ENCODE results near the gene BTBD10. TPM values are rescaled to one million over a fixed set of nuclear protein-coding genes. Genes with fewer than 3 reads are reported as not detected.

Gene BTBD10
- total RNA-seq, 1 donor: 55.7 TPM

GRCh38 chr11:13450832-13451397, 12.1 kb downstream of the BTBD10 start:
- H4K20me1 ChIP-seq (ENCODE audit: insufficient read depth, low read length): peaks cover 14% of the 10 kb centered on the region
- H2AFZ ChIP-seq (ENCODE audit: low read length): no peak overlapping the region
- H3K4me1 ChIP-seq (ENCODE audit: insufficient read depth, low read length): peaks cover 11% of the 10 kb centered on the region
- H3K4me3 ChIP-seq (ENCODE audit: insufficient read depth, low read length): no peak overlapping the region
- H3K27me3 ChIP-seq (ENCODE audit: insufficient read depth, low read length): no peaks in the 10 kb centered on the region
- DNase-seq (ENCODE audit: insufficient read length, low spot score, missing footprints): no peak
- H3K79me2 ChIP-seq (ENCODE audit: insufficient read depth, low read length): peaks cover 91% of the 10 kb centered on the region
- H3K4me2 ChIP-seq (ENCODE audit: insufficient read depth, low read length): no peak overlapping the region
- no peaks in the 10 kb centered on the region for H3K9me3 ChIP-seq (ENCODE audit: low read depth, low read length)
- no peaks in the 10 kb centered on the region for H3K36me3 ChIP-seq (ENCODE audit: insufficient read depth, low read length)
- H3K27ac ChIP-seq (ENCODE audit: low read depth, low read length): no peak overlapping the region
- TF ChIP-seq CTCF (IDR thresholded peaks at IDR 0.05; ENCODE audit: extremely low read depth, low read depth, low read length): no peak

- H4K20me1 ChIP-seq (ENCODE audit: insufficient read depth, low read length): peaks cover 5% of the 10 kb centered on the region
- H3K9me3 ChIP-seq (ENCODE audit: low read depth, low read length): no peaks in the 10 kb centered on the region
- no peak for TF ChIP-seq CTCF (IDR thresholded peaks at IDR 0.05; ENCODE audit: extremely low read depth, low read depth, low read length)
- no peak for DNase-seq (ENCODE audit: insufficient read length, low spot score, missing footprints)
- H2AFZ ChIP-seq (ENCODE audit: low read length): no peak overlapping the region
- peaks cover 11% of the 10 kb centered on the region for H3K4me1 ChIP-seq (ENCODE audit: insufficient read depth, low read length)
- H3K4me2 ChIP-seq (ENCODE audit: insufficient read depth, low read length): no peak overlapping the region
- H3K79me2 ChIP-seq (ENCODE audit: insufficient read depth, low read length): peaks cover 93% of the 10 kb centered on the region
- no peaks in the 10 kb centered on the region for H3K27me3 ChIP-seq (ENCODE audit: insufficient read depth, low read length)
- no peak overlapping the region for H3K4me3 ChIP-seq (ENCODE audit: insufficient read depth, low read length)
- H3K36me3 ChIP-seq (ENCODE audit: insufficient read depth, low read length): no peaks in the 10 kb centered on the region
- H3K27ac ChIP-seq (ENCODE audit: low read depth, low read length): no peak overlapping the region
Observed at GRCh38 chr11:13449522-13449921, 13.5 kb downstream of the BTBD10 start.

- H3K27me3 ChIP-seq (ENCODE audit: insufficient read depth, low read length): no peaks in the 10 kb centered on the region
- TF ChIP-seq CTCF (IDR thresholded peaks at IDR 0.05; ENCODE audit: extremely low read depth, low read depth, low read length): no peak
- no peak overlapping the region for H3K4me2 ChIP-seq (ENCODE audit: insufficient read depth, low read length)
- no peaks in the 10 kb centered on the region for H3K9me3 ChIP-seq (ENCODE audit: low read depth, low read length)
- H3K4me1 ChIP-seq (ENCODE audit: insufficient read depth, low read length): peaks cover 11% of the 10 kb centered on the region
- peaks cover 5% of the 10 kb centered on the region for H4K20me1 ChIP-seq (ENCODE audit: insufficient read depth, low read length)
- no peak overlapping the region for H2AFZ ChIP-seq (ENCODE audit: low read length)
- H3K36me3 ChIP-seq (ENCODE audit: insufficient read depth, low read length): no peaks in the 10 kb centered on the region
- H3K27ac ChIP-seq (ENCODE audit: low read depth, low read length): no peak overlapping the region
- peaks cover 93% of the 10 kb centered on the region for H3K79me2 ChIP-seq (ENCODE audit: insufficient read depth, low read length)
- no peak for DNase-seq (ENCODE audit: insufficient read length, low spot score, missing footprints)
- H3K4me3 ChIP-seq (ENCODE audit: insufficient read depth, low read length): no peak overlapping the region
Observed at GRCh38 chr11:13448876-13449275, 14.1 kb downstream of the BTBD10 start.

GRCh38 chr11:13446444-13446843, 16.6 kb downstream of the BTBD10 start:
- Histone ChIP-seq H3K27me3 (ENCODE audit: insufficient read depth, low read length) (no peaks in the 10 kb centered on the region), H3K27ac (ENCODE audit: low read depth, low read length) (no peak overlapping the region), H2AFZ (ENCODE audit: low read length) (no peak overlapping the region), H3K4me3 (ENCODE audit: insufficient read depth, low read length) (no peak overlapping the region), H3K9me3 (ENCODE audit: low read depth, low read length) (no peaks in the 10 kb centered on the region), H3K79me2 (ENCODE audit: insufficient read depth, low read length) (peaks cover 91% of the 10 kb centered on the region), H3K4me2 (ENCODE audit: insufficient read depth, low read length) (no peak overlapping the region), H3K36me3 (ENCODE audit: insufficient read depth, low read length) (no peaks in the 10 kb centered on the region), H4K20me1 (ENCODE audit: insufficient read depth, low read length) (peaks cover 5% of the 10 kb centered on the region), H3K4me1 (ENCODE audit: insufficient read depth, low read length) (peaks cover 11% of the 10 kb centered on the region)
- DNase-seq (ENCODE audit: insufficient read length, low spot score, missing footprints): no peak
- TF ChIP-seq CTCF (IDR thresholded peaks at IDR 0.05; ENCODE audit: extremely low read depth, low read depth, low read length): no peak

All from osteoblast (primary cell).